HG02885 (cell line): ENCODE data around the gene MT1X.
"Not testable (repeated sequence)": the region's sequence is repeated elsewhere in the genome, so short reads cannot be mapped to it uniquely, and the experiment has no call there.

Experiments
- ATAC-seq: cut with Tn5 transposase; IDR thresholded peaks from one replicate; pipeline ENCODE4 v1.9.1; 2021; ENCODE audit warnings: mild to moderate bottlenecking; ENCODE audit not compliant: unreplicated experiment, poor library complexity

MT1X gene

GRCh38 chr16:56652600-56652999, 29.7 kb upstream of the MT1X start:
- no peak for ATAC-seq

DNA sequence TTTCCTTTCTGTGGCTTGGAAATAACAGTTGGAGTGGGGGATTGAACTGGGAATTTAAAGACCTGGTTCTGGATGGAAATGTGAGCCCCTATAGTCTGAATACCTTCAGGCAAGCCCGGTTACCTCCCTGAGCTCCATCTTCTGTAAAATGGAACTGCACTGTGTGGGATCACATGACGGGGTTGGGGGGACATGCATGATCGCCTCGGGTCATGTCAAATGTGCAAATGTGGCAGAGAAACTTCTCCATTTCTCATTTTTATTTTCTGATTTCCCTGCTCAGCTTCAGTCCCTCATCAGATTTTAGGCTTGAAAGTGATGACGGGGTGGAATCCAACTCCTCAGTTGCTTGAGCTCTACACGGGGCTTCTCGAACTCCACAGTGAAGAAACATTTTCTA, 29.1 kb upstream of the MT1X start:
- no peak for ATAC-seq

DNA sequence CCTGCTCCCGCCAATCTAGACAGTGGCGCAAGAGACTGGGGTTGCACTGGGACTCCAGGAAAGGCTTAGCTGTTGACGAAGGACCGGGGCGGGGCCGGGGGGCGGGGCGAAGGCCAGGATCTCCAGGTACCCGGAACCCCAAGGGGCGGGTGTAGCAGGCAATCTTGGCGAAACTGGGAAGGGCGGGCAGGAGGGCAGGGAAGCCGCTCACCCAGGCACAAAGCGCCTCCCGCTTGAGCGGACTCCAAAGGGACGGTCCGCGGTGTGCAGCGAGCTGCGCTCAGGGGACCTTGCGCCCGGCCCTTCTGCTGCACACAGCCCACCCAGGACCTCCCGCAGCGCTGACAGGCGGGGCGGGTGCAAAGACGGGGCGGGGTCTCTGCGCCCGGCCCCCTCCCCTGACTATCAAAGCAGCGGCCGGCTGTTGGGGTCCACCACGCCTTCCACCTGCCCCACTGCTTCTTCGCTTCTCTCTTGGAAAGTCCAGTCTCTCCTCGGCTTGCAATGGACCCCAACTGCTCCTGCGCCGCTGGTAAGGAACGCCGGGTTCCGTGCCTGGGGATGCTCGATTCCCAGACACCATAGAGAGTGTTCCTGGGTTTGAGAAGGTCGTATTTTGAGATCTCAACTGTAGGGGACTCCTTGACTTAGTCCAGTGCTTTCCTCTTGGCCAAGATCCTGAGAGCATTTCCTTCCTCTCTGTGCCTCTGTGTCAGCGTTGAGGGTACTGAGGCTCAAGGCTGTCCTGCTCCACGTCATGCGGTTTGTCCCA, 24.5 kb upstream of the MT1X start, which contains the start of gene MT1F:
TSS of gene MT1F (plus strand) at position 405 of the 772 bp plus-strand sequence. CDS start at position 505, 100 bp downstream.
- ATAC-seq: no peak

DNA sequence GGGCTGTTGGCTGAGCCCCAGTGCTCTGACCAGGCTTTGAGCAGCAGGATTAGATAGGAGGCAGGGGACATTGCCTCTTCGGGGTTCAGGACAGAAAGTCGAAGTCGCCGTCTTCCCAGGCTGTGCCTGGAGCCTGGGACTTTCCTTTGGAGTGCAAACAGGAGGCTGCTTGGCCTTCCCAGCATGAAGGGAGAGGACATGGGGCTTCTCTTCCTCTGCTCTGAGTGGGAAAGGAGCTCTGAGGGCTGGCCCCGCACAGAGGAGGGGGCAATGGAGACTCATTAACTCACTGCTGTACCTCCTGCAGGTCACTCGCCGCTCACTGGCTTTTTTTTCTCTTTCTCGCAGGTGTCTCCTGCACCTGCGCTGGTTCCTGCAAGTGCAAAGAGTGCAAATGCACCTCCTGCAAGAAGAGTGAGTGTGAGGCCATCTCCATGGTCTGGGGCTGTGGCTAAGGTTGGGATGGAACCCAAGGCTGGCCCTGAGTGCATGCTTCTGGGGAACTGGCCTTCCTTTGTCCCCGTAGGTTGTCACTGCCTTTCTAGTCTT, 23.9 kb upstream of the MT1X start:
- ATAC-seq: no peak

DNA sequence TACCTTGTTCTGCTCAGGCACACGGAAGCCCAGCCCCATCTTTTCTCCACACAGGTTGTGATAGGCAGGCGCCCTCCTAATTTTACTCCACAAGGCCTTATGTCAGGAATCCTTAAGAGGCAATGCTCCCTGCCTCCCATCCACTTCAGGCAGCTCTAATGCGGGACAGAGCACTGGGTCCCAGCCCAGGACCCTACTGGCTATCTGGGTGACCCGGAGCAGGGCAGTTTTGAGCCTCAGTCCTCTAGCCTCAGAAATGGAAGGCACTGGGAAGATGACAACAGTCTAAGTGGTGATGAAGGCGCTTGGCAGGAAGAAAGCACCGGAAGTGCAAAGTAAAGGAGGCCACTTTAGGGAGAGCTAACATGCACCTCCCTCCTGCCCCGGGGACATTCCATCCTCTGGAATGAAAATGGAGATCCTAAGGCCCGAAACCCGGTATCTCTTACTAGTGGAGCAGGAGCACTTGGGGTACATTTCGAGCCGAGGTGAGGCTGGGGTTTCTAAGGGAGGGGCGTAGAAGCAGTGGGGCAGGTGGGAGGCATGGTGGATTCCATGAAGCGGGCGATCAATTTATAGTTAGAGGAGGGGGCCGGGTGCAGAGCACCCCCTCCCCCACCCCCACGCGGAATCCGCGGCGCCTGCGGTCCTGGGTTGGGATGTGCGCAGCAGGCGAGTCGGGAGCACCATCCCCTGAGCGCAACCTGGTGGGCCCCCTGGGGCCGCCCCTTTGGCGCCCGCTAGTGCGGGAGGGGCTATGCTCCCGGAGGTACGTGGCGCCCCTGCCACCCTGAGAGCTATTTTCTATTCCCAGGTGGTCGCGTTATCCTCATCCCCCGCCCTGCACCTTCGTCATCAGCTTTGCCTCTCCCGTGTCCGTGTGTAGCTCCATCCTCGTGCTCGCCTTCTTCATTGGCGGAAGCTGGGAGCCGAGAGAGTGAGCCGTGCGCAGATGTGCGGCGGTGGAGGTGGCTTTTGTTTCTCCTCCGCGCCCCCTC, 19.6 kb upstream of the MT1X start:
- no peak for ATAC-seq

DNA sequence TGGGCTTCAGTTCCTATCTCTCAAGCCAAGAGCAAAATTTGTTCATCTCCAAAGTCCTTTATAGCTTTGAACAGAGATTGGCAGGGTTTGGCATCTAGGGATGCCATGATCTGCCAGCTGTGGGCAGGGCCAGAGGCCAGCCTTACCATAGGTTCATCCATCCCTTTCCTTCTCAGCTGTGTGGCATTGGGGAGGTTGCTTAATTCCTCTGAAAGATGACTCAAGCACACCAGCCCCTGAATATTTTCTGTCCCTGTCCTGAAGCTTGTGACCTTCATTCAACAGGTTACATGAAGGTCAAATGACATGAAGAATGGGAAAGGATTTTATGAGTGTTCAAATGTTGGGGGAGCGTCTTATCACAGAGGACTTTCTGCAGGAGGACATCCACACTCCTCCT, 17.8 kb upstream of the MT1X start:
- no peak for ATAC-seq

DNA sequence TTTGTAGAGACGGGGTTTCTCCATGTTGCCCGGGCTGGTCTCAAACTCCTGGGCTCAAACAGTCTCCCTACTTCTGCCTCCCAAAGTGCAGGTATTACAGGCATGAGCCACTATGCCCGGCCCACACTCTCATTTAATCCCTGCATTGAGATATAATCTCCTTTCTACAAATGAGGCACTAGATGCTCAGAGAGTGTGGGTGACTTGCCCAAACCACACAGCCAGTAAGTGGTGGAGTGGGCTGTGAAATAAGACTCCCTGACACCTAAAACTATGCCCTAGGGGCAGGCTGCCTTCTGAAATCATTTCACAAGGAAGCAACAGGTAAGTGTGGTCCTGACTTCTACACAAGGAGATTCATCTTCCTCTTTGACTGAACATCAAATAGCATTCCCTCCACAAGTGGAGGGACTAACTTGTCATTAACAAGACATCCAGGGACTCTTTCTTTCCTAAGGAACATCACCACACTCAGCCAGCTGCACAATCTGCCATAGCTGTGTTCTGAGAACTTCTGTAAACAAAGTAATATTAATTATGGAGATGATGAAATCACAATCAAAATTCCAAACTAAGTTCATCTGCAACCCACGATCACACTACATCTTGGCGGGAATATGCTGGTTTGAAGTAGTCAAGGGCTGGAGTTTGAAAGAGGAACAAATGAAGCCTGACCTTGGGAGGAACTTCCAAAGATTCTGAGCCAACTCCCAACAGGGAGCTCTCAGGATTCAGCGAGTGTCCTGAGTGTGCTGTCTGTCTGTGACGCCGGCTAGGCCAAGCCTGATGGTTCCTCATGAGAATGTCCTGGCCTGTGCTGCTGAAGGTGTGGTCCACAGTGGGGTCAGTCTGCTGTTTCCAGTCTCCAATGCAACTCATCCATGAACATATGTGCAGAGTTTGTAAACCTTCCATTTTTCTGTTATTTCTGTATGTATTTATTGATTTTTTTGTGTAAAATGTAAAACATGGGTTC, 16.7 kb upstream of the MT1X start:
- not testable (repeated sequence) for ATAC-seq

DNA sequence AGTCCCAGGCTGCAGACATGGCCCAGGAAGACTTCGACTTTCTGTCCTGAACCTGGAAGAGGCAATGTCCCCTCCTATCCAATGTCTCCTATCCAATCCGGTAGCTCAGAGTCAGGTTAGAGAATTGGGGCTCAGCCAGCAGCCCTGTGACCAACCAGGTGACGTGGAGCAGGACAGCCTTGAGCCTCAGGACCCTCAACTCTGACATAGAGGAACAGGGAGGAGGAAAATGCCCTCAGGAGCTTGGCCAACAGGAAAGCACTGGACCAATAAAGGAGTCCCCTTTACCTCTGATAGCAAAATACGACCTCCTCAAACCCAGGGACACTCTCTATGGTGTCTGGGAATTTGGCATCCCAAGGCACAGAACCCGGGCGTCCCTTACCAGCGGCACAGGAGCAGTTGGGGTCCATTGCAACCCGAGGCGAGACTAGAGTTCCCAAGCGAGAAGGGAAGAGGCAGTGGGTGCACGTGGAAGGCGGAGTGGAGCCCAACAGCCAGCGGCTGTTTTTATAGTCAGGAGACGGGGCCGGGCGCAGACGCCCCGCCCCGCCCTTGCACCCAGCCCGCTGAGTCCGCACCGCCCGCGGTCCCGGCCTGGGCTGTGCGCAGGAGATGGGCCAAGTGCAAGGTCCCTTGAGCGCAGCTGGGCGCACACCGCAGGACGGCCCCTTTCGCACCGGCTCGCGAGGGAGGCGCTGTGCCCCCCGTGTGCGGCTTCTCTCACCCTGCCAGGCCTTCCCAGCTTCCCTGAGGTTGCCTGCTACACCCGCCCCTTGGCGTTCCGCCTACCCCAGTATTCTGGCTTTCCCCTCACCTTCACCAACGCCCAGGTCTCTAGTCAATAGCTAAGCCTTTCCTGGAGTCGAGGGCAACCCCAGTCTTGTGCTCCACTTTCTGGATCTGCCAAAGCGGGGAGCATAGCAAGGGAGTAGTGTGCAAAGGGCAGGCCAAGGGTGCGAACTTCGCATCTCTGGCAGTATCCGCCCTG, 14.4 kb upstream of the MT1X start, which contains the start of gene MT1G:
TSS of gene MT1G (minus strand) at position 485 of the 991 bp plus-strand sequence. CDS start at position 413, 72 bp downstream.
- ATAC-seq: no peak

DNA sequence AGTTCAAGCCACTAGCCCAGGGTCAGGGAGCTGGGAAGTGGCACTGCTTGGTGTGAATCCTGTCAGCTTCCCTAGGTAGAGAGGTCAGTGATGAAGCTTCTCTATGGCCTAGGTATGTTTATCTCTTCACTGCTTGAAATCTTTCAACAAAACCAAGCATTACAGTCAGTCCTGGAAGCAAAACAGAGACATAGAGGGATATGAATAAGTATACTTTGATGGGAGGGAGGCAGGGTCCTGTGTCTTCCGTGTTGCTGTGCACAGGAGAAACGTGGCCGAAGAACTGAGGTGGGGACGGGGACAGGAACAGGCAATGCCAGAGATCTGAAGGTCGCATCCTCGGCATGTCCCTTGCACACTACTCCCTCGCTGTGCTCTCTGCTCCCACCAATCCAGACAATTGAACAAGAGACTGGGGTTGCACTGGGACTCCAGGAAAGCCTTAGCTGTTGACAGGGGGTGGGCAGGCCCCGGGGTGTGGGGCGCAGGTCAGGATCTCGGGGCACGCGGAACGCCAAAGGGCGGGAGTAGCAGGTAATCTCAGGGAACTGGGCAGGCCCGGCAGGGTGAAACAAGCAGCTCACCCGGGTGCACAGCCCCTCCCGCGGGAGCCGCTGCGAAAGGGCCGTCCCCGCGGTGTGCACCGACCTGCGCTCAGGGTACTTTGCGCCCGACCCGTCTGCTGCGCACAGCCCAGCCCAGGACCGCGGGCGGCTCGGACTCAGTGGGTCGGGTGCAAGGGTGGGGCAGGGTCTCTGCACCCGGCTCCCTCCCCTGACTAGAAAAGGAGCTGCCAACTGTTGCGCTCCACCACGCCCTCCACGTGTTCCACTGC, 13.0 kb upstream of the MT1X start, which contains the start of gene MT1H:
TSS of gene MT1H (plus strand) at position 810 of the 835 bp plus-strand sequence. CDS start 71 bp downstream, outside the sequence.
- ATAC-seq: no peak

GRCh38 chr16:56669840-56670619, 12.2 kb upstream of the MT1X start:
- no peak for ATAC-seq

DNA sequence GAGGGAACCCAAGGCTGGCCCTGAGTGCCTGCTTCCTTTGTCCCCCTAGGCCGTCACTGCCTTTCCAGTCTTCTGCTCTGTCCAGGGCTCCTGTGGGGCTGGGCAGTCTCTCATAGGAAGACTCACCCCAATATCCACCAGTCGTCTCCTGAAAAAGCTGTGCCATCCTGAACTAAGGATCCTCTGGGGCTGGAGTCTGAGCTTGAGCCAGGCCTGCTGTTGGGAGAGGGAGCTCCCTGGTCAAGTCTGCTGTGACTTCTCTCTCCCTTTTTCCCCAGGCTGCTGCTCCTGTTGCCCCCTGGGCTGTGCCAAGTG, 11.7 kb upstream of the MT1X start:
- ATAC-seq: no peak

DNA sequence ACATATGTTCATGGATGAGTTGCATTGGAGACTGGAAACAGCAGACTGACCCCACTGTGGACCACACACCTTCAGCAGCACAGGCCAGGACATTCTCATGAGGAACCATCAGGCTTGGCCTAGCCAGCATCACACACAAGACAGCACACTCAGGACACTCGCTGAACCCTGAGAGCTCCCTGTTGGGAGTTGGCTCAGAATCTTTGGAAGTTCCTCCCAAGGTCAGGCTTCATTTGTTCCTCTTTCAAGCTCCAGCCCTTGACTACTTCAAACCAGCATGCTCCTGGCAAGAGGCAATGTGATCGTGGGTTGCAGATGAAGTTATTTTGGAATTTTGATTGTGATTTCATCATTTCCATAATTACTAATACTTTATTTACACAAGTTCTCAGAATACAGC, 10.6 kb upstream of the MT1X start:
- ATAC-seq: not testable (repeated sequence)

- ATAC-seq: not testable (repeated sequence)
Measured at GRCh38 chr16:56672171-56672570, 10.1 kb upstream of the MT1X start.

- no peak for ATAC-seq
Measured at GRCh38 chr16:56672761-56673536, 9.3 kb upstream of the MT1X start.

GRCh38 chr16:56673921-56674320, 8.3 kb upstream of the MT1X start:
- no peak for ATAC-seq

DNA sequence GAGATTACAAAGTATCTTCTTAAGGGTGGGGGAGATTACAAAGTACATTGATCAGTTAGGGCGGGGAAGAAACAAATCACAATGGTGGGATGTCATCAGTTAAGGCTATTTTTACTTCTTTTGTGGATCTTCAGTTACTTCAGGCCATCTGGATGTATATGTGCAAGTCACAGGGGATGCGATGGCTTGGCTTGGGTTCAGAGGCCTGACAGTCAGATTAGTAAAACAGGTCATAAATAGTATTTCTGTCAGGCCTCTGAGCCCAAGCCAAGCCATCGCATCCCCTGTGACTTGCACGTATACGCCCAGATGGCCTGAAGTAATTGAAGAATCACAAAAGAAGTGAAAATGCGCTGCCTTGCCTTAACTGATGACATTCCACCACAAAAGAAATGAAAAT, 7.7 kb upstream of the MT1X start:
- not testable (repeated sequence) for ATAC-seq
